GM19025 (cell line): ENCODE results near the gene USP54.

ENCODE experiments used
- ATAC-seq: cut with Tn5 transposase; IDR thresholded peaks from one replicate; pipeline ENCODE4 v1.9.1; 2021; ENCODE audit warnings: mild to moderate bottlenecking, low read depth, moderate library complexity; ENCODE audit not compliant: unreplicated experiment

The USP54 gene

GRCh38 chr10:73480158-73480557, 111.0 kb downstream of the USP54 start:
- no peak for ATAC-seq

GRCh38 chr10:73478636-73479035, 112.5 kb downstream of the USP54 start:
- ATAC-seq: no peak

GRCh38 chr10:73471226-73471625, 119.9 kb downstream of the USP54 start:
- ATAC-seq: no peak

- ATAC-seq: no peak
Observed at GRCh38 chr10:73469579-73469978, 121.6 kb downstream of the USP54 start.

- ATAC-seq: no peak
Observed at GRCh38 chr10:73467206-73467605, 123.9 kb downstream of the USP54 start.

GRCh38 chr10:73465978-73466726, 125.0 kb downstream of the USP54 start:
- no peak for ATAC-seq

GRCh38 chr10:73460897-73461296, 130.2 kb downstream of the USP54 start:
- no peak for ATAC-seq

- no peak for ATAC-seq
Observed at GRCh38 chr10:73459683-73460314, 131.3 kb downstream of the USP54 start.

- ATAC-seq: no peak
Observed at GRCh38 chr10:73456187-73456890, 134.8 kb downstream of the USP54 start.

- ATAC-seq: no peak
Observed at GRCh38 chr10:73449113-73449512, 142.0 kb downstream of the USP54 start.

GRCh38 chr10:73448384-73448783, 142.8 kb downstream of the USP54 start:
- no peak for ATAC-seq
